ENCODE measurements around the gene TSEN15.

Gene TSEN15

GRCh38 chr1:184028854-184029623 lies 22.5 kb upstream of the TSEN15 start:
- H3K4me3 ChIP-seq (ENCODE audit: low read depth, low read length): no peak overlapping the region
- DNase-seq (ENCODE audit: low read depth, low spot score): no peak
- TF ChIP-seq, protein P1, sequence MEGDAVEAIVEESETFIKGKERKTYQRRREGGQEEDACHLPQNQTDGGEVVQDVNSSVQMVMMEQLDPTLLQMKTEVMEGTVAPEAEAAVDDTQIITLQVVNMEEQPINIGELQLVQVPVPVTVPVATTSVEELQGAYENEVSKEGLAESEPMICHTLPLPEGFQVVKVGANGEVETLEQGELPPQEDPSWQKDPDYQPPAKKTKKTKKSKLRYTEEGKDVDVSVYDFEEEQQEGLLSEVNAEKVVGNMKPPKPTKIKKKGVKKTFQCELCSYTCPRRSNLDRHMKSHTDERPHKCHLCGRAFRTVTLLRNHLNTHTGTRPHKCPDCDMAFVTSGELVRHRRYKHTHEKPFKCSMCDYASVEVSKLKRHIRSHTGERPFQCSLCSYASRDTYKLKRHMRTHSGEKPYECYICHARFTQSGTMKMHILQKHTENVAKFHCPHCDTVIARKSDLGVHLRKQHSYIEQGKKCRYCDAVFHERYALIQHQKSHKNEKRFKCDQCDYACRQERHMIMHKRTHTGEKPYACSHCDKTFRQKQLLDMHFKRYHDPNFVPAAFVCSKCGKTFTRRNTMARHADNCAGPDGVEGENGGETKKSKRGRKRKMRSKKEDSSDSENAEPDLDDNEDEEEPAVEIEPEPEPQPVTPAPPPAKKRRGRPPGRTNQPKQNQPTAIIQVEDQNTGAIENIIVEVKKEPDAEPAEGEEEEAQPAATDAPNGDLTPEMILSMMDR (IDR thresholded peaks at IDR 0.05; ENCODE audit: low read depth, low read length): no peak
- in situ Hi-C loops (cut with HindIII; ENCODE audit: low sequenced_read_pairs): no loop called here

- H3K4me3 ChIP-seq (ENCODE audit: low read depth, low read length): no peak overlapping the region
- no peak for DNase-seq (ENCODE audit: low read depth, low spot score)
- in situ Hi-C loops (cut with HindIII; ENCODE audit: low sequenced_read_pairs): no loop called here
- TF ChIP-seq, protein P1 (IDR thresholded peaks at IDR 0.05; ENCODE audit: low read depth, low read length): no peak
Measured at GRCh38 chr1:184030433-184031091, 21.0 kb upstream of the TSEN15 start.

- in situ Hi-C loops (cut with HindIII; ENCODE audit: low sequenced_read_pairs): no loop called here
- no peak overlapping the region for H3K4me3 ChIP-seq (ENCODE audit: low read depth, low read length)
- no peak for DNase-seq (ENCODE audit: low read depth, low spot score)
- TF ChIP-seq, protein P1 (IDR thresholded peaks at IDR 0.05; ENCODE audit: low read depth, low read length): no peak
Measured at GRCh38 chr1:184031092-184031408, 20.5 kb upstream of the TSEN15 start.

DNA sequence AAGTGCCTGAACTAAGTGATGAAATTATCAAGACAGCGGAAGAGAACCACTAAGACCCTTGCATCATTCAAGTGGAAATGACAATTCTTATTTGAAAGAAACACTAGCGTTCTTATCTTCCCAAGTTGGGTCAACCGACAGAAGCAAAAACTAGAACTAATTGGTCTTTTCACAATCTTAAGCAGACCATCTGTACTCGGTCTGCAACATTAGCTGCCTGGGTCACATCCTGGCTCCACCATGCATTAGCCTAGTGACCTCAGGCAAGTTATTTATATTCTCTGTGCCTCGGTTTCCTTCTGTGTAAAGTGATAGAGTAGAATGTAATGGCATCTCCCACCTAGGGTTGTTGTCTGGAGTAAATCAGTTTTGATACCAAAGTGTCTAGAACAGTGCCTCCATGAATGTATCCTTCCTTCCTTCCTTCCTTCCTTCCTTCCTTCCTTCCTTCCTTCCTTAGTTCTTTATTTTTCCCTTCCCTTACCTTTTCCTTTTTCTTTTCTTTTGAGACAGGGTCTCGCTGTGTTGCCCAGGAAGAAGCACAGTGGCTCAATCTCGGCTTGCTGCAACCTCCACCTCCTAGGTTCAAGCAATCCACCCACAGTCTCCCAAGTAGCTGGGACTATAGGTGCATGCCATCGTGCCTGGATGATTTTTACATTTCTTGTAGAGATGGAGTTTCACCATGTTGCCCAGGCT lies 20.0 kb upstream of the TSEN15 start:
- no peak overlapping the region for H3K4me3 ChIP-seq (ENCODE audit: low read depth, low read length)
- in situ Hi-C loops (cut with HindIII; ENCODE audit: low sequenced_read_pairs): no loop called here

GRCh38 chr1:184032306-184032929 lies 19.1 kb upstream of the TSEN15 start:
- no peak for DNase-seq (ENCODE audit: low read depth, low spot score)
- TF ChIP-seq, protein P1 (IDR thresholded peaks at IDR 0.05; ENCODE audit: low read depth, low read length): no peak
- H3K4me3 ChIP-seq (ENCODE audit: low read depth, low read length): no peak overlapping the region
- in situ Hi-C loops (cut with HindIII; ENCODE audit: low sequenced_read_pairs): no loop called here

More for the DNA sequence above, 20.0 kb upstream of the TSEN15 start:
- no peak for DNase-seq (ENCODE audit: low read depth, low spot score)
- TF ChIP-seq, protein P1 (IDR thresholded peaks at IDR 0.05; ENCODE audit: low read depth, low read length): no peak

GRCh38 chr1:184032930-184033418 lies 18.6 kb upstream of the TSEN15 start:
- in situ Hi-C loops (cut with HindIII; ENCODE audit: low sequenced_read_pairs): no loop called here
- no peak for DNase-seq (ENCODE audit: low read depth, low spot score)
- H3K4me3 ChIP-seq (ENCODE audit: low read depth, low read length): no peak overlapping the region
- TF ChIP-seq, protein P1 (IDR thresholded peaks at IDR 0.05; ENCODE audit: low read depth, low read length): no peak

Data from astrocyte of the spinal cord (primary cell).